HG03103 (cell line): ENCODE data around the gene DCAF10.
"Not testable (repeated sequence)": the region's sequence is repeated elsewhere in the genome, so short reads cannot be mapped to it uniquely, and the experiment has no call there.

Experiments used
- ATAC-seq: cut with Tn5 transposase; IDR thresholded peaks from one replicate; pipeline ENCODE4 v1.9.1; 2021; ENCODE audit warnings: low read depth; ENCODE audit not compliant: unreplicated experiment

Gene DCAF10

GRCh38 chr9:37859043-37859442, 58.4 kb downstream of the DCAF10 start:
- no peak for ATAC-seq

GRCh38 chr9:37862530-37862929, 61.9 kb downstream of the DCAF10 start:
- ATAC-seq: no peak

- ATAC-seq: no peak
These were observed 69.6 kb downstream of the DCAF10 start for GRCh38 chr9:37870081-37870798.

- no peak for ATAC-seq
These were observed 70.2 kb downstream of the DCAF10 start for GRCh38 chr9:37870799-37871176.

GRCh38 chr9:37873955-37874354, 73.4 kb downstream of the DCAF10 start:
- no peak for ATAC-seq

- ATAC-seq: no peak
These were observed 75.8 kb downstream of the DCAF10 start for GRCh38 chr9:37876376-37876775.

- no peak for ATAC-seq
These were observed 80.4 kb downstream of the DCAF10 start for GRCh38 chr9:37880916-37881479.

GRCh38 chr9:37887977-37888583, 87.5 kb downstream of the DCAF10 start:
- ATAC-seq: not testable (repeated sequence)

- no peak for ATAC-seq
These were observed 88.9 kb downstream of the DCAF10 start for GRCh38 chr9:37889536-37889935.

GRCh38 chr9:37891042-37891441, 90.4 kb downstream of the DCAF10 start:
- ATAC-seq: not testable (repeated sequence)

GRCh38 chr9:37892063-37892462, 91.5 kb downstream of the DCAF10 start:
- no peak for ATAC-seq

- ATAC-seq: no peak
These were observed 97.1 kb downstream of the DCAF10 start for GRCh38 chr9:37897665-37898064.

GRCh38 chr9:37899041-37899440, 98.4 kb downstream of the DCAF10 start:
- ATAC-seq: no peak

GRCh38 chr9:37902131-37902530, 101.5 kb downstream of the DCAF10 start:
- no peak for ATAC-seq

GRCh38 chr9:37902796-37903646, 102.4 kb downstream of the DCAF10 start:
- ATAC-seq: peak; percentile 0

- peak; percentile 75 for ATAC-seq
These were observed 103.2 kb downstream of the DCAF10 start, which contains the start of gene SLC25A51 for GRCh38 chr9:37903647-37904444. SLC25A51 (minus strand) TSS chr9:37904127; CDS start chr9:37888550, 15,577 bp downstream.

- no peak for ATAC-seq
These were observed 104.0 kb downstream of the DCAF10 start for GRCh38 chr9:37904445-37905130.

GRCh38 chr9:37905131-37905505, 104.5 kb downstream of the DCAF10 start:
- no peak for ATAC-seq

- no peak for ATAC-seq
These were observed 105.2 kb downstream of the DCAF10 start for GRCh38 chr9:37905776-37906175.
